ENCODE data around the gene RNU1-3.
A peak's percentile ranks its signal among the peaks of the same experiment; 100 is the strongest.
"Not testable (repeated sequence)": the region's sequence is repeated elsewhere in the genome, so short reads cannot be mapped to it uniquely, and the experiment has no call there.

RNU1-3 gene

GRCh38 chr1:16636551-16637195, 30.1 kb downstream of the RNU1-3 start:
- DNase-seq: not testable (repeated sequence)

GRCh38 chr1:16635959-16636358, 30.8 kb downstream of the RNU1-3 start:
- not testable (repeated sequence) for DNase-seq

DNA sequence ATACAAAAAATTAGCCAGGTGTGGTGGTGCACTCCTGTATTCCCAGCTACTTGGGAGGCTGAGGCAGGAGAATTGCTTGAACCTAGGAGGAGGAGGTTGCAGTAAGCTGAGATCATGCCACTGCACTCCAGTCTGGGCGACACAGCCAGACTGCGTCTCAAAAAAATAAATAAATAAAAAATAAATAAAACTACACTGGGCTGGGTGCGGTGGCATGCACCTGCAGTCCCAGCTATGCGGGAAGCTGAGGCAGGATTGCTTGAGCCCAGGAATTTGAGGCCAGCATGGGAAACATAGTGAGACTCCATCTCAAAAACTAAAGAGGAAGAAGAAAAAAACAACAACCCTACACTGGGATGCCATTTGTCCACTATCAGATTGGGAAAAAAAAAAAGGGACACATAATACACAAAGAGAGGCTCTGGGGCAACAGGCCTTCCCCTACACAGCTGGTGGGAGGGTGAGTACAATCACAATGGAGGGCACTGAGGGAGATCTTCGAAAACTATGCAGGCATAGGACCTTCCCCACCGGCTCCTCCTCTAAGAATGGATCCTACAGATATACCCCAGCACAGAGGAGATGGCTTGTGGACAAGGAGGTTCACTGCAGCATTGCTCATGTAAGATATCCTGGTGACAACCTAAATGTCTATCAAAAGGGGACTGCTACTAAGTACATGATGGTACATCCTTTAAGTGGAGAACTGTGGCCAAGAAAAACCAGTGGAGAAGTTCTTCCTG, 33.0 kb downstream of the RNU1-3 start:
- DNase-seq: not testable (repeated sequence)

DNA sequence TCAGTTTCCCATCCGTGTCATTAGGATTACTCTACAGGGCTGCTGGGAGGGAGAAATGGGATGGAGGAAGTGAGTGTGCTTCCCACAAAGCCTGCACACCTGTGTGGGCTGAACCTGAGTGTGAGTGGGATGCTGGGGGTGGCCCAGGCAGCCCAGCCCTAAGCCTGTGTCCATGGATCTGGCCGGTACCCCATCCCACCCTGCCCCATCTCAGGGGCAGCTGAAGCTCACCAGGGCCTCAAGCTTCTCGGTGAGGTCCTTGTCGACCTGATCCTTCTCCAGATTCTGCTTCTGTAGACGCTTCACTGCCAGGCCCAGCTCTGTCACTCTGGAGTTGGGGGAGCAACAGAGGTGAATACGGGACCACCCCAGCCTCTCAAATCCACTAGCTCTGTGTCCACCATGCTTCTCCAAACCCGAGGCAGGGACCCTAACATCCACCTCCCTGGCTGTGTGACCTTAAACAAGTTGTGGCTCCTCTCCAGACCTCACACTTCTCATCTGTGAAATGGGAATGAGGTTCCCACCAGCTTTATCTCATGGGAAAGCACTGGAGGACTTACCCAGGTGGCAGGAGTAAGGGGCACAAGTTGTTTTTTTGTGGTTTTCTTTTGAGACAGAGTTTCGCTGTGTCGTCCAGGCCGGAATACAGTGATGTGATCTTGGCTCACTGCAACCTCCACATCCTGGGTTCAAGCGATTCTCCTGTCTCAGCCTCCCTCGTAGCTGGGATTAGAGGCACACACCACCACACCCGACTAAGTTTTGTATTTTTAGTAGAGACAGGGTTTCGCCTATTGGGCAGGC, 34.5 kb downstream of the RNU1-3 start:
- DNase-seq: not testable (repeated sequence)

GRCh38 chr1:16631248-16632043, 35.3 kb downstream of the RNU1-3 start:
- no peak for DNase-seq

DNA sequence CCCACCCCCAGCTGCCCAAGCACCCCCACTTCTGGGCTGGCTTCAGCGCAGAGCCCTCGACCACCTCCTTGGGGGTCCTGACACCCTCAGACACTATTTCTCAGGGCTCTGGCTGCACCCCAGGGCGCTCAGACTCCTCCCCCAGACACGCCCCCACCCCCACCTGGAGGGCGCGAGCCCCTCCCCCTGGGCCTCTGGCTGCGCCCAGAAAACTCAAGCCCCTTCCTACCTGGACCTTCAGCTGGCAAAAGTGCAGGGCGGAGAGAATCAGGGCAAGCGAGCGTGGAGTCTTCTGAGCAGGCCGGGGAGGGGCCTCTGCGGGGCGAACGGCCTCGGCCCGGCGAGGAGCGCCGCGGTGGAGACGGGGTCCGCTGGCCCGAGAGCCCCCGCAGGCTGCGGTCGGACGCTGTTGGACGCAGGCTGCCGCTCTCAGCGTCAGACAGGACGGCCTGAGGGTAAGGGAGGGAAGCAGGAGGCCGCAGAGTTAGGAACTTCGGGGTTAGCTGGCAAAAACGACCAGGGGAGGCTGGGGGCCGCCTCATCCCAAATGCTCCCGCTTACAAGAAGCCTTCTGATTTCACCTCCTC, 36.0 kb downstream of the RNU1-3 start:
- no peak for DNase-seq

DNA sequence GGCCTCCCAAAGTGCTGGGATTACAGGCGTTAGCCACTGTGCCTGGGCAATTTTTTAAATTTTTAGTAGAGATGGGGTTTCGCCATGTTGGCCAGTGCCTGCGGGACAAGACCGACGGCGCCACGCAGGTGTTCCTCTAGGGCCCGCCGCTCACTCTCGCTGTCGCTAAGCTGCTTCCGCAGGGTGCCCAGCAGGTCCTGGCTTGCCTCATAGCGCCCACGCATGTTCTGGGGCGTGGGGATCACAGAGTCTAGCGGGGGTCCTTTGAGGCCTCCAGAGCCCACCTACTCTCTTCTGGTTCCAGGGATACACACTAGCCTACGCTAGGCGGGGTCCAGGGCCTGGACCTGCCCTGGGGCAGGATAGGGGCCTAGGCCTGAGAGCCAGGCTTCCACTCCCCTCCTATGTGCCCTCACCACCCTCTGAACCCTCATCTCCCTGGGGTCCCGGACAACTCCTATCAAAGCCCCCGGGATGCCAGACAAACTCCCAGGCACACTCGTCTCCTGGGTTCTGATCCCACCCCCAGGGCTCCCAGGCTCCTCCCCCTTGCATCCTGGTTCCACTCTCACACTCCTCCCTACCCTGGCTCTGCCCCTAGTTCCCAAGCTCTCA, 36.7 kb downstream of the RNU1-3 start:
- not testable (repeated sequence) for DNase-seq

DNA sequence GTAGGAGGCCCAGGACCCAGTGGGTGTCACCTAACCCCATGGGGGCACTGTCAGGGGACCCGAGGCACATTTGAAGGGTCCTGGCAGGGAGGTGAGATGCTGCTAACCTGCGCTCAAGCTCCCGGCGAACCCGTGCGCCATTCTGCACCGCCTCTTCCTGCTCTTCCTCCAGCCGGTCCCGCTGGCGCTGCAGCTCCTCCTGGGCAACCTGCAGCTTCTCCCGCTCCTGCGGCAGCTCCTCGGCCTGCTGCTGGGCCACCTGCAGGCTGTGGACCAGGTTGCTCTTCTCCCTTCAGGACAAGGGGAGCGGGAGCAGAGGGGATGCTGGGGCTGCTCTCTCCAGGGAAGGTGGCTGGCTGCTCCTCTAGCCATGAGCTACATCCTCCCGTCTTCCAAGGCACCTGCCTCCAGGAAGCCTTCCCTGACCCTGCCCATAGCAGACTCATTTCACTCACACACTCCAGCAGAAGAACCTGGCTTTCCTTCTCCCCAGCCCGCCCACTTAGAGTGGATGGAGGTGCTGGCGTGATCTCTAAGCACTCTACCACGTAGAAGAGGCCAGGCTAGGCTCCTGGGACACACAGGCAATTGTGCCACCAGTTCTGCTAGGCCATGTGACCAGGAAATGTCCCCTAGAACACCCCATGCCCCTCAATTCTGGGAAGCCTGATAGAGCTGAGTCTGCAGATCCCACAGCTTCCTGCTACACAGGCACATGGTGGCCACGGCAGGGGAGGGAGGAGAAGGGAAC, 38.2 kb downstream of the RNU1-3 start:
- DNase-seq: no peak

DNA sequence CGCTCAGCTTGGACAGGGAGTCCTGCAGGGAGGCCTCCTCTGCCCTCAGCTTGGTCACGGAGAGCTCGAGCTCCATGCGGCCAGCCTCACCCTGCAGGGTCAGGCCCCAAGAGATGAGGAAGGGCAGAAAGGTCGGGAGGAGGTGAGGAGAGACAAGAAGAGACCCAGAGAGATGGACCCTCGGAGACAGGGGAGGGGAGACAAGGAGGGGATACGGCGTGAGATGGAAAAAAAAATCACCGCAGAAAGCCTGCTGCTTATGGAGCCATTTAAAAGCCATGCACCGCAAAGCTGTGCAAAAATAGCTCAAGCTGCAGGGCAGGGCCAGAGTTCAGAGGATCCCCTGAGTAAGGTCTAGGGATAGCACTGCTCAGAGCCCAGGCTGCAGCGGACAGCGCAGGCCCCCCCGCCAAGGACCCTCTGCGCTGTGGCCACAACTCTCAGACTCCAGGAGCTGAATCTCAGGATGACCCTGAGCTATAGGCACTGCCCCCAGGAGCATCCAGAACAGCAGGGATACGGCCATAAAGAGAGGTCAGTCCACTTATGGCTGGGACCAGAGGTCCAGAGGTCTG, 40.3 kb downstream of the RNU1-3 start:
- DNase-seq: not testable (repeated sequence)

- no peak for DNase-seq
These were observed 41.0 kb downstream of the RNU1-3 start for GRCh38 chr1:16625497-16626408.

GRCh38 chr1:16623812-16624719, 42.7 kb downstream of the RNU1-3 start:
- peak; percentile 93 for DNase-seq

DNA sequence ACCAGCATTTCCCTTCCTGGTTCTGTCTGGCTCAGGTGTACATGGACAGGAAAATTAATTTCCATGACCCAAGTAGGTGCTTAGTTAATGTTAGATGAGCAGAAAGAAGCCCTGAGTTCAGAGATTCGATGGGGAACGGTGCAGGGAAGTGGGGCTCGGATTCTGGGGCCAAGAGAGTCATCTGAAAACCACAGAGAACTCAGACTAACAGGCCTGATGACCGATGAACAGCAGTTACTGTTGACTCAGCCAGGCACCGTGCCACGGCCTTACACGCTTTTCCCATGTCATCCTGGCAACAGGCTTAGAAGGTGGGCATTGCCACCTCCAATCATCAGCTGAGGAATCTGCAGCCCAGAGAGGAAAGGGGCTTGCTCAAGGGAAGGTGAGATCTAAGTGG, 43.4 kb downstream of the RNU1-3 start:
- DNase-seq: peak; percentile 93

DNA sequence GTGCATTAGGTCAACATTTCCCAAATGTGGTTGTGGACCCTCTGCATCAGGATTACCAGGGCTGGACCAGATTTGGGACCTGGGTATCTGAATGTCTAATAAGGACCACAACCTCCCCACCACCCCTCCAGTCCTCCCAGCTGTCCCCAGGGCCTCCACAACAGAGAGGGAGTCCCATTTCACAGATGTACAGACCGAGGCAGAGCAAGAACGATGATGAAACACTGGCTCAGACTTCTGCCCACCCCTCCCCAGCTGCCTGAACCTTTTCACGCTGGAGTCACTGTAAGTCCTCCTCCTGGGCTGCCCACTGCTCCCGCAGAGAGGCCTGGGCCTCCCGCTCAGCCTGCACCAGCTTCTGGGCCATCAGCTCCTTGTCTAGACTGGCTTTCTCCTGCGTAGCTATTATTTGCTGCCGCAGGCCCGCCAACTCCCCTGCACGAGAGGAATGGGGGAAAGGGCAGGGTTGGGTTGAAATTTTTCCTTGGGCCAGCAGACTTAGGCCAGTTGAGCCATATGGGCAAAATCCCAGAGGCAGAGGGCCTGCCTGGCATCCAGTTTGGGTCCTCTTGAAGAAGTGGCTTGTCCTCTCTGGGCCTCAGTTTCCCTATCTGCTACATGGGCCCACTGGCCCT, 45.0 kb downstream of the RNU1-3 start:
- DNase-seq: not testable (repeated sequence)

DNA sequence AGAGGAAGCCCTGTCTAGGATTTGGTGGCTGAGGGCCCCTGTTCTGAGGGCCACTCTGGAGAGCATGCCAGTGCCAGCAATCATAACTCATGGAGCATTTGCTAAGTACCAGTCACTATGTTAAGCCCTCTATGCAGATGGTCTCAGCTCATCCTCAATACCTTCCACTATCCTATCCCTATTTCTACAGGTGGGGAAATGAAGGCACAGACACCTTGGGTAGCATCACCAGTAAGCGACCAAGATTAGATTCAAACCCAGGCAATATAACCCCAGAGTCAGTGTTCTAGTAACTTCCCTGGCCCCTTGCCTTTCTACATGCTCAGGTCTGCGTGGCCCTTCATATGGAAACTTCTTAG, 45.5 kb downstream of the RNU1-3 start:
- DNase-seq: no peak

DNA sequence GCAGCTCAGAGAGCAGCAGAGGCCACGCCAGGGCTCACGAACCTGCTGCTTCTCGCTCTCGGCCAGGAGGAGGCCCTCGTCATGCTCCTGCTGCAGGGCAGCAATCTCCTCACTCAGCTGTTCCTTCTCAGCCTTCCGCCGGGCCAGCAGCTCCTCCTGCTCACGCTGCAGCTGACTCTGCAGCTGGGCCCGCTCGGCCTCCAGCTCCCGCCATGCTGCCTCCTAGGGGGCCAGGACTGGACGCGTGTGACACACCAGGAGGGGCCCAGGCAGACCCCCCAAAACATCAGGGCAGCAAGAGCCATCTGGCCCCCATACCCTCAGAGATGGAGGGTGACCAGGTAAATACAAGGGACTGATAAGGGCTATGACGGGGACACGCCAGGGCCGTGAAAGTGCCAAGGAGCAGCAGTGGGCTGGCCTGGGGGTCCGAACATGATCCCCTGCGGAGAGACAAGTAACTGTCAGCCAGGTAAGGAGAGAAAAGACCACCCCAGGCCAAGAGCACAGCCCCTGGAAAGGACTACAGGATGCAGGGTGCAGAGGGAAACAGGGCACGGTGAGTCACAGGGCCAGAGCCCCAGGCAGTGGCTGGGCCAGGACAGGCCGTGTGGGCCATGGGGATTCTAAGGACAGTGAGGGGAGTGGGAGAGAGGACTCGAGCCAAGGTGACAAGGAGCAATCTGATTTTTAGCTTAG, 46.8 kb downstream of the RNU1-3 start:
- DNase-seq: not testable (repeated sequence)

DNA sequence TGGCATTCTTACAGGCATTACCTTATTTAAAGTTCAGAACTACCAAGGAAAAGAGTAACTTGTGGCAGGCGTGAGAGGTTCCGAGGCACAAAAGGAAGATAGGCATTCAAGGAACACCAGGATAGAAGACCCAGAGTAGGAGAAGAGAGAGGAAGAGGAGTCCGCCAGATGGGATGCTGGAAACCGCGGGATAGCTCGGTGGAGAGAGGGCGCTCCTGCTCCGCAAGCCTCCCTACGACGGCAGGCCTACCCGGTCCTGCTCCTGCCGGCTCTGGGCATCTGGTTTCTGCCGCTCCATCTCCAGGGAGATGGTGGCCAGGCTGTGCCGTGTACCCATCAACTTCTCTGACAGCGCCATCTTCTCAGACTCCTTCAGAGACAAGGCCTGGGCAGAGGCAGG, 48.0 kb downstream of the RNU1-3 start:
- DNase-seq: no peak

DNA sequence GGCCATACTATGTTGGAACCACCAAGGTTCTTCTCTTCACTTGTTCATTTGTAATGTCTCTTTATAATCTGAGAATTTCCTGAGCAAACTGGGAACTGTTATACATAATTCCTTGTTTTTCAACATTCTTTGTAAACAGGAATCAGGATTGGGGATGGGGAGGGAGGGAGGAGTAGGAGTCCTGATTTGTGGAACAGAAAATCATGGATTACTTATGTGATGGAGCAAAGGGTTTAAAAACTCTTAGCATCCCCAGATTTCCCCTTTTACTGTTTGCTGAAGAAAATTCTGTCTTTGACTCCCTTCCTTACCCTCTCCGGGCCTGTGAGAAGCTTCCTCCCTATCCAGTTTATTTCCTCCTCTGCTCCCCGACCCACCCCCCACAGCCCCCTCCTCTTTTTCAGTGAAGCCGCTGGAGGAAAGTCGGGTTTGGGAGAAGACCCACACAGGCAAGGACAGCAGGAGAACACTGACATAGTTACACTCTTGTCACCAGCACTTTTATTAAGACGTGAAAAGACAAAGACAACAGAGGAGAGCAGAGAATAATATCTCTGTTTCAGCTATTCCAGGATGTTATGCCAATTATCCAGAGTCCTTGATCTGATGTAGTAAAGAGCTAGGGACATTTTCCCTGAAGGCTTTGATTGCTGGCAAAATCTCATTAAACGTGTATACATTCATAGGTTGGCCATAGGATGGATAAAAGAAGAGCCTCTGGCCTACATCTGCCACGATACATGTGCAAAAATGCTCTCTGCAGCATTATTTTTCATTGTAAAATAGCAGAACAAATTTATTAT, 48.8 kb downstream of the RNU1-3 start:
- no peak for DNase-seq

Data from NCI-H446 treated with DMSO at 0.1 percent for 48 hours (cell line).